K562 (cell line): ENCODE measurements around the gene ECM2. TPM values are rescaled to one million over a fixed set of nuclear protein-coding genes. Genes with fewer than 3 reads are reported as not detected.
"Not testable (repeated sequence)": the region's sequence is repeated elsewhere in the genome, so short reads cannot be mapped to it uniquely, and the experiment has no call there.

ENCODE experiments used
- ATAC-seq: fragments of 200-7000 bp; cut with Tn5 transposase; 3 replicates; pipeline ENCODE4 v1.9.1; 2020; ENCODE audit warnings: moderate library complexity
- BruUV-seq: library from RNA; stranded (reverse); fragments of 400-500 nt; replicated peaks from 2 replicates; lab custom pipeline; 2021; lab: Mats Ljungman, UMichigan
- CTCF ChIA-PET: fragments of 300-600 bp; formaldehyde crosslinking; extraction: SDS; loops from one replicate; lab custom pipeline; 2021; ENCODE audit warnings: low intra/inter-chr PET ratio; lab: Yijun Ruan, JAX
- POLR2A ChIA-PET: fragments of 300-600, 350-650 bp; sonication (Branson Sonifier 250); formaldehyde crosslinking; extraction: SDS; loops from one replicate; lab custom pipeline; 2021; ENCODE audit warnings: antibody characterized with exemption, inconsistent platforms; lab: Yijun Ruan, JAX
- DNase-seq, 4 experiments: peaks; one replicate each; pipeline versions ENCODE4 v3.0.0 to v3.0.0-alpha.2; 2011 to 2018; ENCODE audit warnings: low spot score in 3 of 4, mixed read lengths in 3 of 4; ENCODE audit errors: extremely low read depth in 1 of 4
- FAIRE-seq: peaks from 2 replicates; lab custom pipeline; 2011; peaks lifted over from hg19 to GRCh38; lab: Jason Lieb, UNC
- H2AFZ ChIP-seq: 2 replicates; pipeline ENCODE4 v1.6.0; 2011; ENCODE audit warnings: low read depth, low read length, control low read depth, inconsistent platforms
- H3K27ac ChIP-seq: fragments of 200-600 bp; 3 replicates; pipeline ENCODE4 v1.8.0; 2011; ENCODE audit warnings: low read depth, mild to moderate bottlenecking, control low read depth, inconsistent platforms, low read length, moderate library complexity, mixed read lengths; ENCODE audit errors: extremely low read depth
- H3K27me3 ChIP-seq, 2 experiments: fragments of 300-600 bp in 1 of 2; 2 replicates in 1 of 2; 3 replicates in 1 of 2; pipeline versions ENCODE4 v1.6.0 to v1.8.0; 2011; ENCODE audit warnings: inconsistent platforms in 2 of 2, low read length in 2 of 2, mild to moderate bottlenecking in 1 of 2, mixed read lengths in 1 of 2, moderate library complexity in 1 of 2; ENCODE audit not compliant: control insufficient read depth in 2 of 2, insufficient read depth in 2 of 2
- H3K36me3 ChIP-seq: fragments of 300-600 bp; 3 replicates; pipeline ENCODE4 v1.8.0; 2011; ENCODE audit warnings: mild to moderate bottlenecking, low read length, inconsistent platforms; ENCODE audit not compliant: control insufficient read depth, insufficient read depth
- H3K4me1 ChIP-seq, 2 experiments: fragments of 200-600 bp in 1 of 2; replicated peaks in 1 of 2; 2 replicates in 1 of 2; 3 replicates in 1 of 2; pipeline versions ENCODE4 v1.5.1 to v1.8.0; 2011; ENCODE audit warnings: inconsistent platforms in 2 of 2, low read length in 2 of 2, mild to moderate bottlenecking in 1 of 2, mixed read lengths in 1 of 2, moderate library complexity in 1 of 2; ENCODE audit not compliant: control insufficient read depth in 2 of 2, insufficient read depth in 2 of 2
- H3K4me2 ChIP-seq: 2 replicates; pipeline ENCODE4 v1.6.1; 2011; ENCODE audit warnings: low read length, control low read depth, inconsistent platforms, mixed read lengths; ENCODE audit not compliant: insufficient read depth
- H3K4me3 ChIP-seq: fragments of 200-600 bp; sonication (generic), shearing (Covaris generic); 2 replicates; pipeline ENCODE4 v1.5.1; 2016; ENCODE audit warnings: control low read depth, inconsistent platforms
- H3K79me2 ChIP-seq: fragments of 200-600 bp; 3 replicates; pipeline ENCODE4 v1.8.0; 2011; ENCODE audit warnings: low read length, inconsistent platforms; ENCODE audit not compliant: control insufficient read depth, insufficient read depth
- H3K9ac ChIP-seq, 2 experiments: 2 replicates each; pipeline versions ENCODE4 v1.6.0 to v1.6.1; 2011; ENCODE audit warnings: low read depth in 2 of 2, low read length in 2 of 2, control low read depth in 1 of 2, inconsistent platforms in 1 of 2, mild to moderate bottlenecking in 1 of 2, mixed read lengths in 1 of 2; ENCODE audit not compliant: insufficient read depth in 1 of 2
- H3K9me1 ChIP-seq: one replicate; pipeline ENCODE4 v1.6.0; 2011; ENCODE audit warnings: inconsistent platforms, mild to moderate bottlenecking, low read length, moderate library complexity; ENCODE audit not compliant: control insufficient read depth, insufficient read depth
- H3K9me3 ChIP-seq: replicated peaks from 2 replicates; pipeline ENCODE4 v1.5.1; 2011; ENCODE audit warnings: low read depth, low read length, inconsistent platforms; ENCODE audit not compliant: control insufficient read depth, insufficient read depth
- H4K20me1 ChIP-seq: replicated peaks from 2 replicates; pipeline ENCODE4 v1.6.1; 2011; ENCODE audit warnings: low read length, inconsistent platforms, mixed read lengths; ENCODE audit not compliant: control insufficient read depth, insufficient read depth
- GABPB1 ChIP-seq: sonication (generic); formaldehyde crosslinking; IDR thresholded peaks from 2 replicates; pipeline ENCODE4 v1.8.0; 2022; ENCODE audit warnings: mild to moderate bottlenecking, missing genetic modification reagents
- MTA1 ChIP-seq: fragments of 450-650 bp; IDR thresholded peaks from 2 replicates; pipeline ENCODE4 v1.6.1; 2017; ENCODE audit warnings: borderline replicate concordance
- MXI1 ChIP-seq: IDR thresholded peaks from 2 replicates; pipeline ENCODE4 v1.6.1; 2011; ENCODE audit warnings: low read depth, mild to moderate bottlenecking, improper control_type of control experiment, low read length
- NBN ChIP-seq: fragments of 450-650 bp; IDR thresholded peaks from 2 replicates; pipeline ENCODE4 v1.6.1; 2016; ENCODE audit warnings: low read depth, mild to moderate bottlenecking
- NR4A1 ChIP-seq, 2 experiments: fragments of 250-450 bp in 1 of 2; fragments of 450-650 bp in 1 of 2; sonication (Bioruptor Pico) in 1 of 2; IDR thresholded peaks; 2 replicates each; pipeline versions ENCODE4 v1.4.0 to v1.6.1; 2016 to 2020; ENCODE audit warnings: mild to moderate bottlenecking in 2 of 2, missing compliant biosample characterization in 1 of 2, missing genetic modification characterization in 1 of 2, moderate library complexity in 1 of 2
- SMC3 ChIP-seq: conservative IDR thresholded peaks from 2 replicates; pipeline ENCODE4 v1.6.1; 2011; ENCODE audit warnings: low read depth, low read length, improper control_type of control experiment; ENCODE audit not compliant: insufficient read depth
- SRSF9 ChIP-seq: fragments of 200-400 bp; formaldehyde crosslinking; IDR thresholded peaks from 2 replicates; pipeline ENCODE4 v1.6.1; 2017; ENCODE audit warnings: low read depth, low read length, borderline replicate concordance
- STAT5A ChIP-seq: IDR thresholded peaks from 2 replicates; pipeline ENCODE4 v1.6.1; 2012; ENCODE audit warnings: low read length, inconsistent platforms, borderline replicate concordance
- TEAD2 ChIP-seq: fragments of 450-650 bp; IDR thresholded peaks from 2 replicates; pipeline ENCODE4 v1.6.1; 2016; ENCODE audit warnings: missing genetic modification characterization, control low read depth, missing compliant biosample characterization
- ZC3H4 ChIP-seq: sonication (generic); formaldehyde crosslinking; IDR thresholded peaks from 2 replicates; pipeline ENCODE4 v1.9.0; 2021; ENCODE audit warnings: missing genetic modification reagents, borderline replicate concordance
- ZKSCAN8 ChIP-seq: fragments of 200-800 bp; sonication (Bioruptor generic); IDR thresholded peaks from 2 replicates; pipeline ENCODE4 v1.6.1; 2016; ENCODE audit warnings: missing genetic modification characterization, missing compliant biosample characterization
- ZNF398 ChIP-seq: fragments of 250-450 bp; sonication (Bioruptor Pico); IDR thresholded peaks from 2 replicates; pipeline ENCODE4 v1.8.0; 2021; ENCODE audit warnings: moderate library complexity, mild to moderate bottlenecking, inconsistent platforms
- ZNF695 ChIP-seq: fragments of 450-650 bp; formaldehyde crosslinking; IDR thresholded peaks from 2 replicates; pipeline ENCODE4 v1.4.0; 2020; ENCODE audit warnings: mild to moderate bottlenecking, moderate library complexity
- WGBS: fragments of 100-300 bp; shearing (Covaris generic); methylation state at CpG from one replicate; pipeline ENCODE4 v1.1.6; 2016; ENCODE audit warnings: low coverage, mixed read lengths; ENCODE audit not compliant: insufficient coverage; ENCODE audit errors: missing lambda C conversion rate; 5-methylcytosine and 5-hydroxymethylcytosine counted together
- in situ Hi-C: fragments of 300-500 bp; cut with MboI; formaldehyde crosslinking; loops from 4 replicates; pipeline ENCODE4 v1.15.0; 2018; ENCODE audit warnings: inconsistent platforms, mixed read lengths
- intact Hi-C: fragments of 100-400 bp; cut with micrococcal nuclease; formaldehyde crosslinking; loops from 2 replicates; pipeline ENCODE4 v1.14.2; 2022
- polyA plus RNA-seq, 8 experiments: library from polyadenylated mRNA; depleted of rRNA in 4 of 8; stranded (reverse) in 5 of 8; unstranded in 3 of 8; fragments of >200 nt; fragmentation: Nextera tagmentation in 2 of 8; fragmentation: Illumina TruSeq in 1 of 8; extraction: Ambion mirVana in 2 of 8; extraction: Trizol in 1 of 8; gene quantifications; 2 replicates each; pipeline versions ENCODE4 v1.2.1 to v1.2.3, GENCODE V29; 2011 to 2014; ENCODE audit warnings: inconsistent platforms in 1 of 8, missing spikeins in 1 of 8
- total RNA-seq, 7 experiments: library from RNA; depleted of rRNA in 6 of 7; stranded (reverse); fragments of >200 nt in 6 of 7; fragmentation: Illumina TruSeq in 2 of 7; extraction: Trizol in 2 of 7; gene quantifications; 2 replicates each; pipeline versions ENCODE4 v1.2.1 to v1.2.3, GENCODE V29; 2011 to 2021; ENCODE audit warnings: low replicate concordance in 1 of 7
- TF ChIP-seq, protein P1 (sequence below): sonication (generic); formaldehyde crosslinking; IDR thresholded peaks from 2 replicates; pipeline ENCODE4 v1.8.1; 2022; ENCODE audit warnings: missing genetic modification reagents

Gene ECM2
- total and polyA plus RNA-seq, 9 of the 15 experiments (the other 6 are each of a cell fraction or from before 2014, with no cell fraction given) = 0.03 to 0.07 TPM; not detected in 7

DNA sequence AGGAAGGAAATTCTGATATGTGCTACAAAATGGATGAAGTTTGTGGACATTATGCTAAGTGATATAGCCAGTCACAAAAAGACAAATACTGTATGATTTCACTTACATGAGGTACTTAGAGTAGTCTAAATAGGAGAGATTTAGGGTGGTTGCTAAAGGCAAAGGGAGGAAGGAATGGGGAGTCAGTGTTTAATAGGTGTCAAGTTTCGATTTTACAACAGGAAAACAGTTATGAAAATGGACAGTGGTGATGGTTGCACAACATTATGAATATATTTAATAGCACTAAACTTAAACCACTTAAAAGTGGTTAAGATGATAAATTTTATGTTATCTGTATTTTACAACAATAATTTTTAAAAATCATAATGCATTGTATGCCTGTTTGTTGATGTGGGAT is 40.4 kb upstream of the ECM2 start:
- H3K4me3 ChIP-seq = no peak overlapping the region
- H3K27ac ChIP-seq = no peak overlapping the region
- WGBS = 5% methylated on average over 1 of the region's 1 CpG
- TF ChIP-seq ZKSCAN8 (CRISPR knock-in tag) = no peak
- TF ChIP-seq SMC3 = no peak
- TF ChIP-seq ZC3H4 (CRISPR knock-in tag) = no peak
- TF ChIP-seq NBN = no peak
- no peak for TF ChIP-seq TEAD2 (tag)
- TF ChIP-seq SRSF9 = no peak
- no peak for TF ChIP-seq MXI1
- no peak for TF ChIP-seq ZNF695
- TF ChIP-seq, protein P1, sequence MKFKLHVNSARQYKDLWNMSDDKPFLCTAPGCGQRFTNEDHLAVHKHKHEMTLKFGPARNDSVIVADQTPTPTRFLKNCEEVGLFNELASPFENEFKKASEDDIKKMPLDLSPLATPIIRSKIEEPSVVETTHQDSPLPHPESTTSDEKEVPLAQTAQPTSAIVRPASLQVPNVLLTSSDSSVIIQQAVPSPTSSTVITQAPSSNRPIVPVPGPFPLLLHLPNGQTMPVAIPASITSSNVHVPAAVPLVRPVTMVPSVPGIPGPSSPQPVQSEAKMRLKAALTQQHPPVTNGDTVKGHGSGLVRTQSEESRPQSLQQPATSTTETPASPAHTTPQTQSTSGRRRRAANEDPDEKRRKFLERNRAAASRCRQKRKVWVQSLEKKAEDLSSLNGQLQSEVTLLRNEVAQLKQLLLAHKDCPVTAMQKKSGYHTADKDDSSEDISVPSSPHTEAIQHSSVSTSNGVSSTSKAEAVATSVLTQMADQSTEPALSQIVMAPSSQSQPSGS (CRISPR knock-in tag) = no peak
- no peak for TF ChIP-seq ZNF398
- TF ChIP-seq NR4A1 (CRISPR knock-in tag; IDR thresholded peaks at IDR 0.05) = no peak
- TF ChIP-seq NR4A1 (tag; IDR thresholded peaks at IDR 0.05) = no peak
- TF ChIP-seq GABPB1 (CRISPR knock-in tag) = no peak
- TF ChIP-seq STAT5A = no peak
- TF ChIP-seq MTA1 = no peak
- no peaks in the 10 kb centered on the region for H4K20me1 ChIP-seq
- FAIRE-seq = no peak
- no peaks in the 10 kb centered on the region; a peak in 1 of 5 replicates for H3K4me1 ChIP-seq
- no peak for ATAC-seq
- intact Hi-C loops = no loop called here
- CTCF ChIA-PET = no interaction called here
- H3K36me3 ChIP-seq = no peaks in the 10 kb centered on the region
- H3K27me3 ChIP-seq = no peaks in the 10 kb centered on the region
- no TSS peak for BruUV-seq
- H3K9me3 ChIP-seq = no peaks in the 10 kb centered on the region
- H3K9ac ChIP-seq = no peak overlapping the region
- no peaks in the 10 kb centered on the region for H3K79me2 ChIP-seq
- H3K4me2 ChIP-seq = no peak overlapping the region
- no peak for DNase-seq
- no peaks in the 10 kb centered on the region for H3K9me1 ChIP-seq
- in situ Hi-C loops = no loop called here
- H2AFZ ChIP-seq = no peak overlapping the region
- POLR2A ChIA-PET = no interaction called here

DNA sequence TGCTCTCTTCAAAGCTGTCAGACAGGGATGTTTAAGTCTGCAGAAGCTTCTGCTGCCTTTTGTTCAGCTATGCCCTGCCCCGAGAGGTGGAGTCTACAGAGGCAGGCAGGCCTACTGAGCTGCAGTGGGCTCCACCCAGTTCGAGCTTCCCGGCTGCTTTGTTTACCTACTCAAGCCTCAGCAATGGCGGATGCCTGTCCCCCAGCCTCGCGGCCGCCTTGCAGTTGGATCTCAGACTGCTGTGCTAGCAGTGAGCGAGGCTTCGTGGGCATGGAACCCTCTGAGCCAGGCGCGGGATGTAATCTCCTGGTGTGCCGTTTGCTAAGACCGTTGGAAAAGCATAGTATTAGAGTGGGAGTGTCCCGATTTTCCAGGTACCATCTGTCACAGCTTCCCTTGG is 37.8 kb upstream of the ECM2 start:
- intact Hi-C loops, CTCF ChIA-PET, DNase-seq, H3K27ac ChIP-seq, H3K9me3 ChIP-seq, H3K79me2 ChIP-seq, POLR2A ChIA-PET, BruUV-seq, ATAC-seq, H3K4me1 ChIP-seq, H3K9ac ChIP-seq, H3K4me2 ChIP-seq, FAIRE-seq, H3K4me3 ChIP-seq, H4K20me1 ChIP-seq, in situ Hi-C loops, H3K36me3 ChIP-seq, H3K9me1 ChIP-seq, H2AFZ ChIP-seq, H3K27me3 ChIP-seq: not testable (repeated sequence)
- 68% methylated on average over 14 of the region's 14 CpGs for WGBS
